Esophagus muscularis mucosa (tissue), 4 donors: ENCODE measurements around the gene MMP17. TPM values are rescaled to one million over a fixed set of nuclear protein-coding genes. Genes with fewer than 3 reads are reported as not detected.

Source experiments
- DNase-seq: peaks from one replicate; pipeline ENCODE4 v3.0.0-alpha.2; 2017; ENCODE audit errors: extremely low spot score
- H3K27ac ChIP-seq, 4 donors: fragments of 200-600 bp; sonication (generic); replicated peaks in 1 of 4; 1 replicate in 3 of 4; 2 replicates in 1 of 4; pipeline ENCODE4 v1.5.1; 2016 to 2019; ENCODE audit warnings: mild to moderate bottlenecking in 1 of 4
- H3K27me3 ChIP-seq, 4 donors: fragments of 200-600 bp; sonication (generic); one replicate each; pipeline versions ENCODE4 v1.5.1 to v1.6.0; 2016 to 2019
- H3K36me3 ChIP-seq, 4 donors: fragments of 200-600 bp; sonication (generic); one replicate each; pipeline ENCODE4 v1.5.1; 2016 to 2019
- H3K4me1 ChIP-seq, 4 donors: fragments of 200-600 bp; sonication (generic); one replicate each; pipeline ENCODE4 v1.5.1; 2016 to 2019
- H3K4me3 ChIP-seq, 4 donors: fragments of 200-600 bp; sonication (generic); 1 replicate in 2 of 4; 2 replicates in 2 of 4; pipeline ENCODE4 v1.5.1; 2016 to 2019; ENCODE audit warnings: mild to moderate bottlenecking in 4 of 4, moderate library complexity in 1 of 4
- H3K9me3 ChIP-seq, 4 donors: fragments of 200-600 bp; sonication (generic); 1 replicate in 3 of 4; 2 replicates in 1 of 4; pipeline ENCODE4 v1.5.1; 2016 to 2019
- EP300 ChIP-seq: sonication (generic); formaldehyde crosslinking; IDR thresholded peaks from one replicate; pipeline ENCODE4 v1.6.1; 2017; ENCODE audit warnings: antibody characterized with exemption
- POLR2A ChIP-seq: fragments of 450-650 bp; IDR thresholded peaks from one replicate; pipeline ENCODE4 v1.6.1; 2017; ENCODE audit warnings: antibody characterized with exemption, moderate library complexity, mild to moderate bottlenecking, low read depth
- POLR2AphosphoS5 ChIP-seq, 2 donors: sonication (generic); formaldehyde crosslinking; IDR thresholded peaks; one replicate each; pipeline ENCODE4 v1.6.1; 2017; ENCODE audit warnings: antibody characterized with exemption in 2 of 2
- WGBS: methylation state at CpG from one replicate; pipeline ENCODE4 v1.1.5; 2018; 5-methylcytosine and 5-hydroxymethylcytosine counted together
- intact Hi-C: fragments of 100-400 bp; cut with DNase I; formaldehyde crosslinking; loops from one replicate; pipeline ENCODE4 v1.15.1; 2023
- total RNA-seq, 4 donors: library from RNA; depleted of rRNA; stranded (reverse); fragments of >200 nt; gene quantifications; one replicate each; pipeline versions ENCODE4 v1.1.0 to v1.2.1, GENCODE V29; 2016
- TF ChIP-seq, protein P1 (sequence below), 3 experiments: fragments of 200-600 bp in 2 of 3; fragments of 450-650 bp in 1 of 3; sonication (generic) in 2 of 3; IDR thresholded peaks; one replicate each; pipeline ENCODE4 v1.5.1; 2017 to 2019; ENCODE audit warnings: antibody characterized with exemption in 3 of 3, mild to moderate bottlenecking in 2 of 3, moderate library complexity in 1 of 3

MMP17 gene
- total RNA-seq, 4 donors from 2014 or later: 2.5 to 5.8 (median 5.1) TPM

DNA sequence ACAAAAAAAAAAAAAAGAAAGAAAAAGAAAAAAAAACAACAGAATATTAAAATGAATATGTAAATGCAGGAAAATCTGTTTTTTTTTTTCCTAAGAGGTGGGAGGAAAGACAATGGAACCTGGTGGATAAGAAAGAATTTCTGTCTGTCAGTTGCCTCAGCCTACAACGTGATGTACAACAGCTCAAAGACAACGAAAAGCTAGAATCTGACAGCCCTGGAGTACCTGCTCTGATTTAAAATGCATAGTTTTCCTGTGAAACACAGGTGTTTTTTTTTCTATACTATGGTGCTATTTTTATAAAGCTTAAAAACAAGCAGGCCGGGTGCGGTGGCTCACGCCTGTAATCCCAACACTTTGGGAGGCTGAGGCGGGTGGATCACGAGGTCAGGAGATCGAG lies 36.3 kb downstream of the MMP17 start:
- Histone ChIP-seq H3K9me3 (no peaks in the 10 kb centered on the region), H3K4me3 (no peak overlapping the region), H3K27me3 (peaks cover 0 to 5% (median 0%) of the 10 kb centered on the region in 4 donors), H3K27ac (no peak overlapping the region), H3K36me3 (no peaks in the 10 kb centered on the region), H3K4me1 (peaks cover 0 to 7% (median 0%) of the 10 kb centered on the region in 4 donors)
- 96% methylated on average over 8 of the region's 8 CpGs for WGBS
- intact Hi-C loops: no loop called here
- no peak for DNase-seq
- TF ChIP-seq POLR2AphosphoS5 (IDR thresholded peaks at IDR 0.05): no peak
- TF ChIP-seq POLR2A: no peak
- TF ChIP-seq, protein P1, sequence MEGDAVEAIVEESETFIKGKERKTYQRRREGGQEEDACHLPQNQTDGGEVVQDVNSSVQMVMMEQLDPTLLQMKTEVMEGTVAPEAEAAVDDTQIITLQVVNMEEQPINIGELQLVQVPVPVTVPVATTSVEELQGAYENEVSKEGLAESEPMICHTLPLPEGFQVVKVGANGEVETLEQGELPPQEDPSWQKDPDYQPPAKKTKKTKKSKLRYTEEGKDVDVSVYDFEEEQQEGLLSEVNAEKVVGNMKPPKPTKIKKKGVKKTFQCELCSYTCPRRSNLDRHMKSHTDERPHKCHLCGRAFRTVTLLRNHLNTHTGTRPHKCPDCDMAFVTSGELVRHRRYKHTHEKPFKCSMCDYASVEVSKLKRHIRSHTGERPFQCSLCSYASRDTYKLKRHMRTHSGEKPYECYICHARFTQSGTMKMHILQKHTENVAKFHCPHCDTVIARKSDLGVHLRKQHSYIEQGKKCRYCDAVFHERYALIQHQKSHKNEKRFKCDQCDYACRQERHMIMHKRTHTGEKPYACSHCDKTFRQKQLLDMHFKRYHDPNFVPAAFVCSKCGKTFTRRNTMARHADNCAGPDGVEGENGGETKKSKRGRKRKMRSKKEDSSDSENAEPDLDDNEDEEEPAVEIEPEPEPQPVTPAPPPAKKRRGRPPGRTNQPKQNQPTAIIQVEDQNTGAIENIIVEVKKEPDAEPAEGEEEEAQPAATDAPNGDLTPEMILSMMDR (IDR thresholded peaks at IDR 0.05): no peak
- TF ChIP-seq EP300: no peak

GRCh38 chr12:131865180-131865875 lies 37.1 kb downstream of the MMP17 start:
- 90% methylated on average over 20 of the region's 20 CpGs for WGBS
- intact Hi-C loops: no loop called here
- no peak for DNase-seq
- peaks cover 0 to 5% (median 0%) of the 10 kb centered on the region in 4 donors for H3K27me3 ChIP-seq
- TF ChIP-seq EP300 (no peak), POLR2AphosphoS5 (IDR thresholded peaks at IDR 0.05) (no peak), POLR2A (no peak)
- TF ChIP-seq, protein P1 (IDR thresholded peaks at IDR 0.05): no peak
- no peaks in the 10 kb centered on the region for H3K36me3 ChIP-seq
- no peak overlapping the region for H3K27ac ChIP-seq
- no peaks in the 10 kb centered on the region for H3K9me3 ChIP-seq
- peaks cover 0 to 7% (median 0%) of the 10 kb centered on the region in 4 donors for H3K4me1 ChIP-seq
- H3K4me3 ChIP-seq: no peak overlapping the region

DNA sequence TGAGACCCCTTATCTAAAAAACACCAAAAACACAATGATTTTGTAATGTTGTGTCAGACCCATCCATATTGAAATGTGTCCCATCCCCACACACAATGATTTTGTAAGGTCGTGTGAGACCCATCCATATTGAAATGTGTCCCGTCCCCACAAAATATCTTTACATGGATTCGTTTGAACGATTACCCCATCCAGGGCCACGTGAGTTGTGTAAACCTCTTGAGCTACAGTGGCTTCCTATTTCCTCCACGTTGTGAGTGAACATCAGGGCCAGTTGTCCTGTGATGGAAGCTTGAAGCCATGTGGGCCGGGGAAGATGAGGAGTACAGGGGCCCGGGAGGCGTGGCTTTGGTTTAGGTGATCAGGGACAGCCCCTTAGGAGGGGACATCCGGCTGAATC lies 39.3 kb downstream of the MMP17 start:
- Histone ChIP-seq H3K4me3 (no peak overlapping the region), H3K27ac (no peak overlapping the region), H3K27me3 (peaks cover 0 to 5% (median 0%) of the 10 kb centered on the region in 4 donors), H3K36me3 (no peaks in the 10 kb centered on the region), H3K4me1 (no peaks in the 10 kb centered on the region), H3K9me3 (no peaks in the 10 kb centered on the region)
- DNase-seq: no peak
- WGBS: 87% methylated on average over 10 of the region's 10 CpGs
- intact Hi-C loops: no loop called here
- no peak for TF ChIP-seq EP300
- TF ChIP-seq, protein P1 (IDR thresholded peaks at IDR 0.05): no peak
- TF ChIP-seq POLR2AphosphoS5 (IDR thresholded peaks at IDR 0.05): no peak
- TF ChIP-seq POLR2A: no peak

DNA sequence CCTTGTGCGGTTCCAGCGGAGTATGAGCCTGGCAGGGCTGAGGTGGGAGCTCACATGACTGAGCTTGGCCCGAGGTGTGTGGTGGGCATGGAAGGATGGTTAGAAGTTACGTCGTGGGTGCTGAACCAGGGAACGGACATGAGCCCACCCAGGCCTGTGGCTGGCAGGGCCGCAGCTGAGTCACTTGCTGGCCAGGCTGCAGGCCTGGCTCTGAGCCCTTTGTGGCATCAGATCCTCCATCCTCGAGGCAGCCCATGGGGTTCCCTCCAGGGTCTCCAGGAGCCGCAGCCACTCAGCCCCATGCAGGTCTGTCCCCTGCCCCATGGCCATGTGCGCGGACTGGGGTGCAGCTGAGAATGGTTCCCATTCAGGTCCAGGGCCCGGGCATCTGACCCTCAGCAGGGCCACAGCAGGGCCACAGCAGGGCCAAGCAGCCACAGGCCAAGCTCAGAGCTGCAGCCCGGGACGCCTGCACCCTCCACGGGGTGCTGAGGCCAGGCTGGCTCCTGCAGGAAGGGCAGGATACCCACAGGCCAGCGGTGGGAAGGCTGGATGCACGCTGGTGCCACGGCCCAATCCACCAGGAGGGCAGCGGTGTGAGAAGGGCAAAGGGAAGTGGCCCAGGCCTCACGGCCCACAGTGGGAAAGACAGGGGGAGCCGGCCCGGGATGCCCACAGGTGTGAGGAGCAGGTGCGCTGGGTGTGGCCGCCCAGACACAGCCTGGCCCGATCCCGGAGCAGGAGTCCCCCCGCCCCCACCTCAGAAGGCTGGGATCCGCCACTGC lies 39.9 kb downstream of the MMP17 start:
- no peak overlapping the region for H3K4me3 ChIP-seq
- 87% methylated on average over 10 of the region's 28 CpGs for WGBS
- H3K9me3 ChIP-seq: no peaks in the 10 kb centered on the region
- no peak for DNase-seq
- intact Hi-C loops: no loop called here
- H3K27me3 ChIP-seq: peaks cover 0 to 5% (median 0%) of the 10 kb centered on the region in 4 donors
- no peaks in the 10 kb centered on the region for H3K4me1 ChIP-seq
- H3K27ac ChIP-seq: no peak overlapping the region
- TF ChIP-seq POLR2AphosphoS5 (IDR thresholded peaks at IDR 0.05): no peak
- TF ChIP-seq POLR2A: no peak
- TF ChIP-seq, protein P1 (IDR thresholded peaks at IDR 0.05): no peak
- no peak for TF ChIP-seq EP300
- no peaks in the 10 kb centered on the region for H3K36me3 ChIP-seq
